DOHH2 (cell line): ENCODE results near the gene TOMM40.

Experiments
- EZH2phosphoT487 ChIP-seq: fragments of 200-600 bp; sonication (generic); IDR thresholded peaks from 2 replicates; pipeline ENCODE4 v1.6.1; 2017; ENCODE audit warnings: borderline replicate concordance, mild to moderate bottlenecking, antibody characterized with exemption, low read length, moderate library complexity, mixed read lengths
- TF ChIP-seq, protein P1 (sequence below): fragments of 200-600 bp; sonication (generic); IDR thresholded peaks from one replicate; pipeline ENCODE4 v1.5.1; 2014; ENCODE audit warnings: antibody characterized with exemption, mild to moderate bottlenecking, low read depth, low read length; ENCODE audit not compliant: poor library complexity, severe bottlenecking

DNA sequence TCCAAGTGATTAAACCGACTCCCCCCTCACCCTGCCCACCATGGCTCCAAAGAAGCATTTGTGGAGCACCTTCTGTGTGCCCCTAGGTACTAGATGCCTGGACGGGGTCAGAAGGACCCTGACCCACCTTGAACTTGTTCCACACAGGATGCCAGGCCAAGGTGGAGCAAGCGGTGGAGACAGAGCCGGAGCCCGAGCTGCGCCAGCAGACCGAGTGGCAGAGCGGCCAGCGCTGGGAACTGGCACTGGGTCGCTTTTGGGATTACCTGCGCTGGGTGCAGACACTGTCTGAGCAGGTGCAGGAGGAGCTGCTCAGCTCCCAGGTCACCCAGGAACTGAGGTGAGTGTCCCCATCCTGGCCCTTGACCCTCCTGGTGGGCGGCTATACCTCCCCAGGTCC lies 16.6 kb downstream of the TOMM40 start:
- TF ChIP-seq, protein P1, sequence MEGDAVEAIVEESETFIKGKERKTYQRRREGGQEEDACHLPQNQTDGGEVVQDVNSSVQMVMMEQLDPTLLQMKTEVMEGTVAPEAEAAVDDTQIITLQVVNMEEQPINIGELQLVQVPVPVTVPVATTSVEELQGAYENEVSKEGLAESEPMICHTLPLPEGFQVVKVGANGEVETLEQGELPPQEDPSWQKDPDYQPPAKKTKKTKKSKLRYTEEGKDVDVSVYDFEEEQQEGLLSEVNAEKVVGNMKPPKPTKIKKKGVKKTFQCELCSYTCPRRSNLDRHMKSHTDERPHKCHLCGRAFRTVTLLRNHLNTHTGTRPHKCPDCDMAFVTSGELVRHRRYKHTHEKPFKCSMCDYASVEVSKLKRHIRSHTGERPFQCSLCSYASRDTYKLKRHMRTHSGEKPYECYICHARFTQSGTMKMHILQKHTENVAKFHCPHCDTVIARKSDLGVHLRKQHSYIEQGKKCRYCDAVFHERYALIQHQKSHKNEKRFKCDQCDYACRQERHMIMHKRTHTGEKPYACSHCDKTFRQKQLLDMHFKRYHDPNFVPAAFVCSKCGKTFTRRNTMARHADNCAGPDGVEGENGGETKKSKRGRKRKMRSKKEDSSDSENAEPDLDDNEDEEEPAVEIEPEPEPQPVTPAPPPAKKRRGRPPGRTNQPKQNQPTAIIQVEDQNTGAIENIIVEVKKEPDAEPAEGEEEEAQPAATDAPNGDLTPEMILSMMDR, result no peak
- no peak for TF ChIP-seq EZH2phosphoT487
